Sigmoid colon (tissue), 7 donors: ENCODE measurements around the gene CROCC. TPM values are rescaled to one million over a fixed set of nuclear protein-coding genes. Genes with fewer than 3 reads are reported as not detected.
A peak's percentile ranks its signal among the peaks of the same experiment; 100 is the strongest.

Experiments
- DNase-seq: peaks from one replicate; pipeline ENCODE4 v3.0.0-alpha.2; 2019
- H3K27ac ChIP-seq, 4 donors: fragments of 200-600 bp; sonication (generic); one replicate each; pipeline ENCODE4 v1.5.1; 2016 to 2019; ENCODE audit warnings: mild to moderate bottlenecking in 1 of 4
- H3K27me3 ChIP-seq, 3 donors: fragments of 200-600 bp; sonication (generic); one replicate each; pipeline ENCODE4 v1.5.1; 2019; ENCODE audit warnings: mild to moderate bottlenecking in 1 of 3
- H3K36me3 ChIP-seq, 4 donors: fragments of 200-600 bp; sonication (generic); one replicate each; pipeline ENCODE4 v1.5.1; 2016 to 2019
- H3K4me1 ChIP-seq, 4 donors: fragments of 200-600 bp; sonication (generic); one replicate each; pipeline ENCODE4 v1.5.1; 2017 to 2019
- H3K4me3 ChIP-seq, 4 donors: fragments of 200-600 bp; sonication (generic); one replicate each; pipeline ENCODE4 v1.5.1; 2017 to 2019; ENCODE audit warnings: mild to moderate bottlenecking in 2 of 4, moderate library complexity in 1 of 4
- H3K9me3 ChIP-seq, 4 donors: fragments of 200-600 bp in 3 of 4; sonication (generic) in 3 of 4; one replicate each; pipeline versions ENCODE4 v1.5.1 to v1.6.1; 2013 to 2019
- EP300 ChIP-seq, 4 donors: sonication (generic); formaldehyde crosslinking; IDR thresholded peaks; one replicate each; pipeline ENCODE4 v1.6.1; 2017; ENCODE audit warnings: antibody characterized with exemption in 4 of 4
- POLR2A ChIP-seq, 2 donors: fragments of 450-650 bp; IDR thresholded peaks; one replicate each; pipeline ENCODE4 v1.6.1; 2016; ENCODE audit warnings: antibody characterized with exemption in 2 of 2, mild to moderate bottlenecking in 2 of 2, moderate library complexity in 2 of 2
- POLR2AphosphoS5 ChIP-seq, 4 donors: sonication (generic); formaldehyde crosslinking; IDR thresholded peaks; one replicate each; pipeline ENCODE4 v1.6.1; 2017; ENCODE audit warnings: antibody characterized with exemption in 4 of 4
- WGBS, 2 donors: extraction: QIAGEN DNeasy Blood & Tissue Kit; methylation state at CpG; one replicate each; pipeline ENCODE4 v1.1.7; 2013; 5-methylcytosine and 5-hydroxymethylcytosine counted together
- intact Hi-C: fragments of 100-400 bp; cut with DNase I; formaldehyde crosslinking; loops from one replicate; pipeline ENCODE4 v1.15.1; 2023
- polyA plus RNA-seq, 3 donors: library from polyadenylated mRNA; stranded (reverse); fragments of 200-250 nt; gene quantifications; one replicate each; pipeline ENCODE4 v1.2.3, GENCODE V29; 2013
- total RNA-seq, 4 donors: library from RNA; depleted of rRNA; stranded (reverse); fragments of >200 nt; gene quantifications; one replicate each; pipeline ENCODE4 v1.1.0, GENCODE V29; 2016
- TF ChIP-seq, protein P1 (sequence below), 4 experiments: fragments of 450-650 bp in 3 of 4; fragments of 200-600 bp in 1 of 4; IDR thresholded peaks; one replicate each; pipeline ENCODE4 v1.5.1; 2016 to 2019; ENCODE audit warnings: antibody characterized with exemption in 4 of 4, mild to moderate bottlenecking in 3 of 4, moderate library complexity in 2 of 4
- donor health status: healthy with polysubstance abuse.
- donor health status: Bipolar disorder and iron deficiency.
- donor health status: healthy.

The CROCC gene
- total and polyA plus RNA-seq, 7 donors, result 3.5 to 25.5 (median 16.5) TPM

- TF ChIP-seq POLR2AphosphoS5 (IDR thresholded peaks at IDR 0.05) (no peak), EP300 (IDR thresholded peaks at IDR 0.05) (no peak), POLR2A (IDR thresholded peaks at IDR 0.05) (no peak)
- intact Hi-C loops, result no loop called here
- Histone ChIP-seq H3K4me3 (peak overlapping the region in 1 of 4 donors; percentile 53), H3K27ac (peak overlapping the region; percentile 67 to 83 (median 76)), H3K4me1 (peaks cover 2 to 40% (median 21%) of the 10 kb centered on the region in 4 donors), H3K9me3 (no peaks in the 10 kb centered on the region), H3K36me3 (no peaks in the 10 kb centered on the region), H3K27me3 (peaks cover 3 to 22% (median 14%) of the 10 kb centered on the region in 3 donors)
- DNase-seq, result no peak
- 27 to 71% methylated on average over 4 of the region's 4 CpGs for WGBS, 2 donors
Measured at GRCh38 chr1:16978139-16978538, 56.4 kb downstream of the CROCC start.

DNA sequence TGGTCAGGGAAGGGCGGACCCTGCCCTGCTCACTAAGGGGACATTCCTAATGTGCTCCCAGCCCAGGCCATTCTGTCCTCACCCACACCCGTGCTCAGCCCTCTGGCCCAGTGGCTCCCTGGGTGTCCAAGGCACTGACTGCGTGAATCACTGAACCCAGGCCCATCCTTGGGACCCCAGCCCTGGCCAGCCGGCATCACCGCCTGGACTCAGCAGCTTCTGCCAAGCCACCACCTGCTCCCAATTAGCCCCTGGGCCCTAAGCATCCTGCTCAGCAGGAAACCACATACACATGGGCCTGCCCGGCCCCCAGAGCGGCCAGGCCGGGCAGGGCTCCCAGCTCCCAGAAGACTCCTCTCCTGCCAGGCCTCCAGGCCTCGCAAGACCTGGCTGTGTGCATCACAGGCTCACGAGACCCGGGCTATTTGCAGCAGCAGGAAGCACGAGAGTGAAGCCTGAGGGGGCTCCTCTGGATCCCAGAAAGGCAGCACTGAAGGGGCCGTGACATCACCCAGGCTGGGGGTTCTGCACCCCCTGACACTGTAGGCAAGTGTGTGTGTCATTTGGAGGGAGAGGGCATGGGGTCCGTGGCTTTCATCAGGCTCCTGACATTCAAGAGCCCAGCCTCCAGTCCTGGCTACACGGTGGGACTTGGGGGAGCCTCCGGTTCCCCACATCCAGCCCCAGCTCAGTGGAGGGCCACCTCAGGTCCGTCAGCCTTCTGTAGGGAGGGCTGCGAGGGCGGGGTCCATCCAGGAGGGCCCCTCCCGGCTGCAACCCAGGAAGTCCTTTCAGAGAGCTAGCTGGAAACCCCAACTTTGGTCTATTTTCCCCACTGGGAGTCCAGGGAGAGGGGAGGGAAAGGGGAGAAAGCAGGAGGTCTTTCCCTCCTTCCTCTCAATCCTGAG, 57.1 kb downstream of the CROCC start:
- 61 to 75% methylated on average over 20 of the region's 20 CpGs for WGBS, 2 donors
- Histone ChIP-seq H3K36me3 (no peaks in the 10 kb centered on the region), H3K4me3 (peak overlapping the region; percentile 46 to 60 (median 50)), H3K4me1 (peaks cover 2 to 40% (median 21%) of the 10 kb centered on the region in 4 donors), H3K27me3 (peaks cover 3 to 22% (median 14%) of the 10 kb centered on the region in 3 donors), H3K27ac (peak overlapping the region; percentile 67 to 83 (median 76)), H3K9me3 (no peaks in the 10 kb centered on the region)
- TF ChIP-seq POLR2AphosphoS5 (IDR thresholded peaks at IDR 0.05) (peak; percentile 40 to 73 (median 68)), POLR2A (IDR thresholded peaks at IDR 0.05) (peak in 1 of 2 donors; percentile 42), EP300 (IDR thresholded peaks at IDR 0.05) (peak in 1 of 4 donors; percentile 30)
- TF ChIP-seq, protein P1, sequence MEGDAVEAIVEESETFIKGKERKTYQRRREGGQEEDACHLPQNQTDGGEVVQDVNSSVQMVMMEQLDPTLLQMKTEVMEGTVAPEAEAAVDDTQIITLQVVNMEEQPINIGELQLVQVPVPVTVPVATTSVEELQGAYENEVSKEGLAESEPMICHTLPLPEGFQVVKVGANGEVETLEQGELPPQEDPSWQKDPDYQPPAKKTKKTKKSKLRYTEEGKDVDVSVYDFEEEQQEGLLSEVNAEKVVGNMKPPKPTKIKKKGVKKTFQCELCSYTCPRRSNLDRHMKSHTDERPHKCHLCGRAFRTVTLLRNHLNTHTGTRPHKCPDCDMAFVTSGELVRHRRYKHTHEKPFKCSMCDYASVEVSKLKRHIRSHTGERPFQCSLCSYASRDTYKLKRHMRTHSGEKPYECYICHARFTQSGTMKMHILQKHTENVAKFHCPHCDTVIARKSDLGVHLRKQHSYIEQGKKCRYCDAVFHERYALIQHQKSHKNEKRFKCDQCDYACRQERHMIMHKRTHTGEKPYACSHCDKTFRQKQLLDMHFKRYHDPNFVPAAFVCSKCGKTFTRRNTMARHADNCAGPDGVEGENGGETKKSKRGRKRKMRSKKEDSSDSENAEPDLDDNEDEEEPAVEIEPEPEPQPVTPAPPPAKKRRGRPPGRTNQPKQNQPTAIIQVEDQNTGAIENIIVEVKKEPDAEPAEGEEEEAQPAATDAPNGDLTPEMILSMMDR (IDR thresholded peaks at IDR 0.05), result no peak
- intact Hi-C loops, result no loop called here
- peak; percentile 92 for DNase-seq

DNA sequence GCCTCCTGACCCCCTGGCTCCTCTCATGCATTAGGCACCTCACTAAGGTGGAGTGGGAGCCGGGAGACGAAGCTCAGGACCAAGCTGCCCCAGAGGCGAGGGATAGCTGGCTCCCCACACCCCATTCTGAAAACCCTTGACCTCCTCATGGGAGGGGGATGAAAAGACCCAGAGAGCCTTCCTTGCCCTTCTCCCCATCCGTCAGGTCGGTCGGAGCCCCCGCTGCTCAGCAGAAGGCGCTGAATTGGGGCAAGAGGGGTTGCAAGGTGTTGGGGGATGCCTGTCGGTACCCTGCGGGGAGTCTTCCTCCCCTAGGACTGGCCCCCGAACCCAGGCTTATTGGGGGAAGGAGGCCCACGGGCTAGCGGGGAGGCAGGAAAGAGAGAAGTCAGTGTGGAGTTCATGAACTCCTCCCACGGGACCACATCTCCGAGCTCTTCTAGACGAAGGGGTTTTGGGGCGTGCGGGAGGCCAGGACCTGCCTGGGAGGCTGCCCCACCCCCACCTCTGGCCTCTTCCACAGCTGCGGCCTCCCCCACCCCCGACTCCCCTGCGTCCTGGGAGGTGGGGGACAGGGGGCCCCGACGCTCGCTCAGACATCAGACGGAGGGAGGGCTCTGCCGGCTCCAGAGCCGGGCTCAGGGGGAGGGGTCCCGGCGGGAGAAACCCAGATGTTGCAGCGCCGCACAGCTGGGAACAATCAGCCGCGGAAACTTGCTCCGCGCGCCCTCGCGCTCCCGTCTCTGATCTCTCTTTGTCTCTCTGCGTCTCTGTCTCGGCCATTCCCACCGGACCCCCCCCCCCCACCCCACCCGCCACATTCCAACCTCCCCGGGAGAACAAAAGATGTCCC, 58.0 kb downstream of the CROCC start:
- intact Hi-C loops, result no loop called here
- H3K4me1 ChIP-seq, result peaks cover 2 to 44% (median 24%) of the 10 kb centered on the region in 4 donors
- peaks cover 3 to 22% (median 14%) of the 10 kb centered on the region in 3 donors for H3K27me3 ChIP-seq
- no peaks in the 10 kb centered on the region for H3K9me3 ChIP-seq
- H3K4me3 ChIP-seq, result peak overlapping the region; percentile 46 to 60 (median 50)
- WGBS, 2 donors, result 18 to 24% methylated on average over 44 of the region's 44 CpGs
- peak overlapping the region; percentile 67 to 83 (median 76) for H3K27ac ChIP-seq
- no peaks in the 10 kb centered on the region for H3K36me3 ChIP-seq
- TF ChIP-seq EP300 (IDR thresholded peaks at IDR 0.05) (no peak), POLR2AphosphoS5 (IDR thresholded peaks at IDR 0.05) (peak in 1 of 4 donors; percentile 15)
- DNase-seq, result peak; percentile 82

DNA sequence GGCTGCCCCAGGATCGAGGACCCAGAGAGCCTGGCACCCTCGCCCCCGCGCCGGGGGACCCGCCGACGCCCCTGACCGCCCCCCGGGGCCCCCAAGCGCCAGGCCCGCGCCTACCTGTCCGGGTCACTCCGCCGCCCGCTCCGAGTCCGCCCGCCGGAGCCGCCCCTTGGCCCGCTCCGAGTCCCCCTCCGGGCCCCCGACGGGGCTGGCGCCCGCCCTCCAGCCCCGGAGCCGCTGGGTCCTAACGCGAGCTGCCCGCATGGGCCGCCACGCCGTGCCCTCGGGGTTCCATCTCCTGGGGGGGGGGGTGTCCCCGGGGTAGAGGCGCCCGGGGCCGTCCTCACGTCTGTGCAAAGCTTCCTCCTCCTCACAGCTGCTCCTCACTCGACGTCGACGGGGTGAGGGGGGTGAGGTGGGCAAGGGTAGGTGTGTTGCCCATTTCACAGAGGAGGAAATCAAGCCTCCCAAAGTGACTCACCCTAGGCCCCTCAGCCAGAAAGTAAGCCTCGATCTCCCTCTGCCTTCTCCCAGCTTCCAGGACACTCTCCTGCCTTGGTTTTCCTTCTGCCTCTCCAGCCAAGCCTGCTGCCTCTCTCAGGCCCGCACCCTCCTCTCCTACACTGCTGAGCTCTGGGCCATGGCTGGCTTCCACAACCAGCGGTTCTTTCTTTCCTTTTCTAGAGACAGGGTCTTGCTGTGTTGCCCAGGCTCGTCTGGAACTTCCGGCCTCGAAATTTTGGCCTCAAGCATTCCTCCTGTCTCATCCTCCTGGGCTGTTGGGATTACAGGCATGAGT, 58.9 kb downstream of the CROCC start, which contains the start of gene MFAP2:
MFAP2 (minus strand) TSS at position 148 of the 796 bp plus-strand sequence. CDS start 2,347 bp downstream, outside the sequence.
- peaks cover 0 to 2% (median under 1%) of the 10 kb centered on the region in 4 donors for H3K36me3 ChIP-seq
- H3K4me3 ChIP-seq, result peak within 1 kb of the TSS; percentile 46 to 60 (median 50)
- 8 to 9% methylated on average over 53 of the region's 53 CpGs for WGBS, 2 donors
- H3K4me1 ChIP-seq, result peaks cover 2 to 43% (median 26%) of the 10 kb centered on the region in 4 donors
- peaks cover 3 to 22% (median 14%) of the 10 kb centered on the region in 3 donors for H3K27me3 ChIP-seq
- DNase-seq, result no peak
- peak within 1 kb of the TSS; percentile 67 to 83 (median 76) for H3K27ac ChIP-seq
- H3K9me3 ChIP-seq, result no peaks in the 10 kb centered on the region
- intact Hi-C loops, result no loop called here
- TF ChIP-seq POLR2A (IDR thresholded peaks at IDR 0.05), result no peak

DNA sequence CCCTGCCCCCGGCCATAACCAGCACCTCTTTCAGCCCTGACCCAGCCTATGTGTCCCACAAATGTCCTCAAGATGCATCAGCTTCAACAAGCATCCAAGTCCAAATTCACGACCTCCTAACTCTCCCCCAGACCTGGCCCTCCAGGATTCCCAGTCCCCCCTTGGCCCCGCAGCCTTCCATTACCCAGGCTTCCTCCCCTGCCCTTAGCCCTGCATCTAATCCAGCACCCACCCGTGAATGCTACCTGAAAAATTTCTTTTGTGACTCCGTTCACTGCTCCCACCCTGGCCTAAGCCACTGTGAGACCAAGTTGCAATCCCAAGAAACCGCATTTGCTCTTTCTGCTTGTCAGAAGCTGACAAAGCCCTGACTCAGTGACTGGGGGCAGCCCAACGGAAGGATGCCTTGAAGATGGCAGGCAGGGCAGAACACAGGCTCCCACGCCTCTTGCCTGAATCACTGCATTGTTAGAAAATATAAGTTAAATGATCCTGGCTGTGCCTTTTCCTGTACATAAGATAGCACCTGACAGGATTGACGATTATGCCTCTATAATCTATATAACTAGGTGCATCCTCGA, 59.6 kb downstream of the CROCC start:
- TF ChIP-seq POLR2A (IDR thresholded peaks at IDR 0.05) (no peak), EP300 (IDR thresholded peaks at IDR 0.05) (no peak), POLR2AphosphoS5 (IDR thresholded peaks at IDR 0.05) (no peak)
- TF ChIP-seq, protein P1 (IDR thresholded peaks at IDR 0.05), result no peak
- Histone ChIP-seq H3K27me3 (peaks cover 3 to 22% (median 14%) of the 10 kb centered on the region in 3 donors), H3K36me3 (peaks cover 0 to 9% (median 7%) of the 10 kb centered on the region in 4 donors), H3K9me3 (no peaks in the 10 kb centered on the region), H3K27ac (peak overlapping the region in 2 of 4 donors; percentile 67 to 82), H3K4me1 (peaks cover 2 to 40% (median 26%) of the 10 kb centered on the region in 4 donors), H3K4me3 (no peak overlapping the region)
- intact Hi-C loops, result no loop called here
- no peak for DNase-seq
- WGBS, 2 donors, result 76 to 89% methylated on average over 10 of the region's 10 CpGs
